IPS-11a (cell line): ENCODE data around the gene HOXD9.

ENCODE experiments used
- H3K4me3 ChIP-seq: one replicate; pipeline ENCODE4 v1.5.1; 2013; ENCODE audit warnings: low read depth, low read length, control low read depth

The HOXD9 gene

DNA sequence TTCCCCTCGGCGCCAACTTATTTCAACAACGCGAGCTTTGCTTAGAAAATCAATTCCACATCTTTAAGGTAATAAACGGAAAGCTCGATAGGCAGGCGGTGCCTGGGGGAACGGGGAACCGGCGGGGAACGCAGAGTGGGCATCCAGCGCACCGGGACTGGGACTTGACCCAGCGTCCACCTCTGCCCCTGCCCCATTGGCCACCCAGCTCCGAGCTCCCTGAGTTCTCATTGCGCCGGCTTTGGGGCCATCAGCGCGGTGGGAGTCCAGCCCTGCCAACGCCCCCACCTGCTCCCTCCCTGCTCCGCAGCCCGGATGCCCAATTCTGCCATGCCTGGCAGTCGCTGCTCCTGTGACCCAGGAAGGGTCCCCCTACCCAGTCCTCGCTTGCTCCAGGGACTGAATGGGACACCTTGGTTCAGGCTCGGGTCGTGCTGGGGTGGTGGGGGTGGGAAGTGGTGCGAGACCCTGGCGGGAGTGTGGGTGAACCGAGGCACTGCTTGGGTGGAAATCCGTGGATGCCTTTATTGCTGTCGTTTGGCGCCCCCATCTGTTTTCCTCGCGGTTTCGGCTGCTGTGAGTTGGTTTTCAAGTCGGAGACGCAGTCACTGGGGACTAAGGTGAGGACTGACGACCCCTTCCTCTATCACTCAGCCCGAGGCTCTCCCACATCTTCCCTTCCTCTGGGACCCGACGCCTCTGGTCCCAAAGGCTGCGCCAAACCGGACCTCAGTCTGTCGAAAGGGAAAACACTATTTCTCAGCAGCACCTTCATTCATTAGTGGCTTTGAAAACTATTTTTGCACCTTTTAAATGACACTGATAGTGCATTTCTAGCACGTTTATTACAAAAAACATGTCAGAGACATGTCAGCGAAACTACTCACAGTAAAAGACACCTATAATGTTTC is 36.4 kb upstream of the HOXD9 start:
- no peak overlapping the region for H3K4me3 ChIP-seq

DNA sequence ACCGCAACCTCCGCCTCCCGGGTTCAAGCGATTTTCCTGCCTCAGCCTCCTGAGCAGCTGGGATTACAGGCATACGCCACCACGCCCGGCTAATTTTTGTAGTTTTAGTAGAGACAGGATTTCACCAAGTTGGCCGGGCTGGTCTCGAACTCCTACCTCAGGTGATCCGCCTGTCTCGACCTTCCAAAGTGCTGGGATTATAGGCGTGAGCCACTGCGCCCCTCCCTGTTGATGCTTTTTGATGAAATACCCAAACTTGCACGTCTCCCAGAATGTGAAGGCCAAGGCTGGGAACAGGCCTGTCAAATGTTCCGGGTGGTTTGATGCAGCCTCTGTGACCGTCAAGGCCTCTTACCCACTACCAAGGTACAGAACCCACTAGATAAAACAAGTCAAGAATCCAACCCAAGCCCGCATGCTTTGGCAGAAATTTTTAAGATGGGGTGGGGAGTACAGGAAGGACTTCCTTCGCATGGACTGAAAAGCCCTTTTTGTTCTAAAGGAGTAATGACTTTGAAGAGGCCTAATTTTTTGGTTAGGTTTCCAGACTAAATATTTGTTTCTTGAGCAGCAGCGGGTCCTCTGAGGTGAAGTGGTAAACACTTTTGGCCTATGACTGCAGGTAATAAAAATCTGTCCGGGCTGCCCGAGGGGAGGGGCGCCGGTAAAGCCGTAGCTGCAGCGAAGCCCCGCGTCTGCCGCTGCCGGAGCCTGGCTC is 35.0 kb upstream of the HOXD9 start:
- no peak overlapping the region for H3K4me3 ChIP-seq

DNA sequence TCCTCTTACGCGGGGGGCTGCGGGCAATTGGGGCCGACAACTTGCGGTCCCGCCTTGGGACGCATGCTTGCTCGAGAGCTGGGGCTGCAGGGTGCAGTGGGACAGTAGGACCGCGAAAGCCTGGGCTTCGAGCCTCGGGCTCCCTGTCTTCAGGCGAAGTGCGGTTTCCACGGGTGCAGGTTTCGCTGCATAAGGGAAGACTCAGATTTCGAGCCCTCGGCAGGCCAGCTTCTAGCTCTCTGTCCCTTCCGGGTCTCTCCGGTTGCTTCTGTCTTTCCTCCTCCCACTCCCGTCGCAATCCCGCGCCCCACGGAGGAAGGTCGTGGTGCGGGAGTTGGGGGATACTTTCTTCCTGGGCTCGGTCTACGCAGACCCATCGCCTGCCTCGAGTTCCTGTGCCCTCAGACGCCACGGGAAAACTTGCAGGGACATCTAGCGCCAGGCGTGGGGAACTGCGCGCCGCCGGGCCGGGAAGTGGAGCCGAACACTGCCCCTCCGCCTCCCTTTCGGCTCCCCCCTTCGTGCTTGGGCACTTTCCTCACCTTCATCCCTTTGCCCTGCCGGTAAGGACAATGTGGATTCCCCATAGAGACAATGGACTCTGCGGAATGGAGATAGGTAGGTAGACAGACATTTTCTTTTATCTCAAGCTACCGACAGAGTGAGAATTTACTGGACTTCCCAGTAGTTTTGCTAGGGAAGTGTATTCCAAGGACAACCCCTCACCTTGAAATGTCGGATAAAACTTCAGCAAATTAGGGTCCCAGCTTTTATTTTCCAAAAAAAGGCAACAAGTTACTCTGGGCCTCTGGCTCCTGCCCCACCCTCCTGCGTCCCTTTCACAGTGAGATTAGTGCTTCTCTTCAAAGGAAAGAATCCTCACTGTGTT is 34.2 kb upstream of the HOXD9 start:
- peak overlapping the region; percentile 14 for H3K4me3 ChIP-seq

DNA sequence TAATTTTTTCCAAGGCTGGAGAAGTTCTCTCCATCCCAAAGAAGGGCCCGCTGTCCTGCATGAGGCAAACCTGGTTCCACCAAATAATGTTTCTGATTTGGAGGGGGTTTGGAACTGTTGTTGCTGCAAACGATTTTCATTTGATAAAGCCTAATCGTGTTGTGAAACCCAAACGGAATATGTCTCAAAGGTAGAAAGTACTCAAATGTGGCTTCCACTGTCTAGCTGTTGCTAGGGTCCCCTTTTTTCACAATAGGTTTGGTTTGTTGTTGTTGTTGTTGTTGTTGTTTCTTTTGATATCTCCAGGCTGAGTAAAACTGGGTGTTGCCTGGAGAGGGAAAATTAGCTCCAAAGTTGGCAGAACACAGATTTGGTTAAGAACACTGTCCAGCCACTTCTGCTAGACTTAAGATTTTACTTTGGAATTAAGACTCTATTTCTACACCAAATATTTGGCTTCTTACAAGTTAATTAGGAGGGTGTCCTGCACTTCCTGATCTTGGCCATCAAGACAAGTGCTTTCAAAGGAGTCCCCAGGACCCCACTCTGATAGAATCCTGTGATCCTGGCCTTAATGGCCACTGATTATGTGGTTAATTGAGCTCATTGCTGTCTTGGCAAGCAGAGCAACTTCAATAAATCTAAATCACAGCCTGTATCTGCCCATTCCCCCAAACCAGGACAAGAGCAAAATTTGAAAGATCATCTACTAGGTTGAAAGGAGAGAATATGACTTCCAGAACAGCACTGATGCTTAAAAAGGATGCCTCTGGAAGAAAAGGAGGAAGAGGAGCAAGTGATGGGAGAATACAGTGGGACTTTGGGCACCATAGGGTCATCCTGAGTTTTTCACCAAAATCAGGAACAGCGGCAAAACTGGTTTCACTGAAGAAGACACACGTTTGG is 33.3 kb upstream of the HOXD9 start:
- no peak overlapping the region for H3K4me3 ChIP-seq

DNA sequence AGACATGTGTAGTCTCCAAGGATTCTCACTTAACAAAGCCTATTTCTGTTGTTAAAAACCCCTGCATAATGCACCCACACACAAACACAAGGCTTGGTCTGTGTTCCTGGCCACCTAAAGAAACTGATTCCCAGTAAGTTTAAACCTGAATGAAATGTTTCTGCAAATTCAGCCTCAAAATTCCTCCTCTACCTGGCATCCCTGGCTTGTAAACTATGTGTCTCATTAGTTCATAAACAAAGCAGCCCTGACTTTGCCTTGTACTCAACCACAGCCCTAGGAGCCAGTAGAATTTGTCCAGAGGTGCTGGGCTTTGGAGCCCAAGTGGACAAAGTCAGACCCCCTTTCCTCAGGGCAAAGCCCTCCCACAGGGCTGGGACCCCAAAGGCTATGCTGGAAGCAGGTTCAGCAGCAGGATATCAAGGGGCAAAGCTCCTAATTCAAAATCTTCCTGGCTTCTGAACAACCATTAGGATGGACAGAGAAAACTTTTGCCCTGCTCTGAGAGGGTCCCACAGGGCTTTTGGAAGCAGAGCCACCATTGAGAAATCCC is 32.6 kb upstream of the HOXD9 start:
- H3K4me3 ChIP-seq, result no peak overlapping the region

DNA sequence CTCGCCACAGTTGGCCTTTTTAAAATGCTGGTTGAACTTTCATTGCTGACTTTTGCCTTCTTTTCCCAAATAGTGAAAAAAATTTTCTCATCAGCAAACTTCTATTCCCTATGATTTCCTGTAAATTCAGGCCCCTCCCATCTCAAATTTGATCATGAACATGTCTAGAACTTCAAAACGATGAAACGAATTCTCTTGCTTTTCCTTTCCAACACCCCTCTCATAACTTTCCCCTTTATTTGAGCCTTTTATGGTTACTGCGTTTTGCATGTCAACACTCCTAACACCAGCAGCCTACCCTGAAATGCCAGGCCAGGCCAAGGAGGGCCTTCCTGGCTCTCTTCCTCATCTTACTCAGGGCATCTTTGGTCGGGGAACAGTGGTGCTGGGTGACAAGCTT is 31.7 kb upstream of the HOXD9 start:
- no peak overlapping the region for H3K4me3 ChIP-seq

DNA sequence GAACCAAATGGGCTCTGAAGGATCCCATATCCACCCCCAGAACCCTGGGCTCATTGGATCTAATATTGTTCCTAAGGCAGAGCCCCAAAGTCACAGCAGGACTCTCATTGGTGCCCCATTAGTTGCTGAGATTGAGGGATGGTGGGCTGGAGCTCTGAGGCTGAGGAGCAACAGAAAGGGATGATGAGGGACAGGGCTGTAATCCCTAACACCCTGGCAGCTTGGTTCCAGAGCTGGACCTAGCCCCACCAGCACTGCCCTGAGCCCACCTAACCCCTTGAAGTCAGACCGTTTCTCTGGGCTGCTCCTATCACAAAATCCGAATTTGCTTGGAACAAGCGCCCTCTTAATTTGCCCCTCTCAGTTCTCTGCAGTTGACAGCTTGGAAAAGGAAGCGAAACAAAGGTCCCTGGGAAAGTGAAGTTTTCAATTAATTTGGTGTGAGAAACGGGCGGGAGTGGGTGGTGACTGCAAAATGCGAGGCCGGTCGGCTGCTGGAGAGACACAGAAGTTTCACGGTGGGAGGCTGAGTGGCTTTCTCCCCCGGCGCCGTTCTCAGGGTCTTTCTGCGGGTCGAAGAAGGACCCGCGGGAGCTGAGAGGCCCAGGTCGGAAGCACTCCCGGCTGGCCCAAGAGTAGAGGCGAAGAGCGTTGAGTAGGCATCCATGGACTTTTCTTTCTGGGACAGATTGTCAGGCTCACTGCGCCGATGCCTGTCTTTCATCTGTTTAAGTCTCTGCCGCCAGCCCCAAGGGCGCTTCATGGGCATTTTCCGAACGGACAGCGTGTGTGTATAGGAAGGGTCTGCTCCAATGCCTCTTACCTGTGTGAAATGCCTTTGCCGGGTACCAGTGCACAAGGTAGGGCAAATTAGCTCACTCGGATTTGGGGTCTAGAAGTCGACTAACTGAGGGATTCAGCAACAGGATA is 30.9 kb upstream of the HOXD9 start:
- no peak overlapping the region for H3K4me3 ChIP-seq

DNA sequence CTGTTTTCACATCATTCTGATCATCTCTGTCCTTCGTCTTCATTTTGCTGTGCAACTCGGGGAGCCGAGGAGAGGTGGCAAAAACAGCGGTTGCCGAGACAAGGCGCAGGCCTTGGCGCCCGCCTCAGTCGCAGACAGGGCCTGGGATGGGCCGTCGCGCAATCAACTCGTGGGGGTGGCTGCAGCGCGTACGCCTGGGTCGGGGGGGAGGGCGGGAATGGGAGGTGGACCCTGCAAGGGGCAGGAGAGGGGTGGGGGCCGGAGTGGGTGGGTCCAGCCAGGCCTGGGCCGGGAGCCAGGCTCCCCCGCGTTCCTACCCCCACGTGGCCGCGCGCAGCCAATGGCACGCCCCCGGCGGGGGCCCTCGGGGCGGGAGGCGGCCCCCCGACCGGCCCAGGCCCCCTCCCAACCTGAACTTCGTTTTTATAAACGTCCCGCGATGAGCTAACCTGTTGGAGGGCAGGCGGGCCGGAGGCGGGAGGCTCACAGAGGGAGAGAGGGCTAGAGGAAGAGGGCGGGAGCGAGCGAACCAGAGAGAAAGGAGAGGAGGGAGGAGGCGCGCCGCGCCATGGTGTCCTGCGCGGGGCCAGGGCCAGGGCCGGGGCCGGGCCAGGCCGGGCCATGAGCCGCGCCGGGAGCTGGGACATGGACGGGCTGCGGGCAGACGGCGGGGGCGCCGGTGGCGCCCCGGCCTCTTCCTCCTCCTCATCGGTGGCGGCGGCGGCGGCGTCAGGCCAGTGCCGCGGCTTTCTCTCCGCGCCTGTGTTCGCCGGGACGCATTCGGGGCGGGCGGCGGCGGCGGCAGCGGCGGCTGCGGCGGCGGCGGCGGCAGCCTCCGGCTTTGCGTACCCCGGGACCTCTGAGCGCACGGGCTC is 30.0 kb upstream of the HOXD9 start, which contains the start of gene HOXD13:
HOXD13 (plus strand) TSS at position 452 of the 875 bp plus-strand sequence; CDS start at position 622, 170 bp downstream.
- peak within 1 kb of the TSS; percentile 8 for H3K4me3 ChIP-seq

DNA sequence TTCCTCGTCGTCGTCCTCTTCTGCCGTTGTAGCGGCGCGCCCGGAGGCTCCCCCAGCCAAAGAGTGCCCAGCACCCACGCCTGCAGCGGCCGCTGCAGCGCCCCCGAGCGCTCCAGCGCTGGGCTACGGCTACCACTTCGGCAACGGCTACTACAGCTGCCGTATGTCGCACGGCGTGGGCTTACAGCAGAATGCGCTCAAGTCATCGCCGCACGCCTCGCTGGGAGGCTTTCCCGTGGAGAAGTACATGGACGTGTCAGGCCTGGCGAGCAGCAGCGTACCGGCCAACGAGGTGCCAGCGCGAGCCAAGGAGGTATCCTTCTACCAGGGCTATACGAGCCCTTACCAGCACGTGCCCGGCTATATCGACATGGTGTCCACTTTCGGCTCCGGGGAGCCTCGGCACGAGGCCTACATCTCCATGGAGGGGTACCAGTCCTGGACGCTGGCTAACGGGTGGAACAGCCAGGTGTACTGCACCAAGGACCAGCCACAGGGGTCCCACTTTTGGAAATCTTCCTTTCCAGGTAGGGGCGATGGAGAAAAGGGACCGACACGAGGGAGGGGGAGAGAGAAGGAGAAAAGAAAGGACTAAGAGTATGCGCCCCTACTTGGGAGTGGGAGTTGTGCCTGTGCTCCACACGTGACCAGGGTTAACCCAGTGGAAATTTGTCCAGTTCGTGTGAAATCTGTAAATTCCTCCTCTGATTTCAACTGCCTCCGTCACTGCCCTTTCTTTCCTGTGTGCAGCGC is 29.2 kb upstream of the HOXD9 start:
- H3K4me3 ChIP-seq, result no peak overlapping the region

DNA sequence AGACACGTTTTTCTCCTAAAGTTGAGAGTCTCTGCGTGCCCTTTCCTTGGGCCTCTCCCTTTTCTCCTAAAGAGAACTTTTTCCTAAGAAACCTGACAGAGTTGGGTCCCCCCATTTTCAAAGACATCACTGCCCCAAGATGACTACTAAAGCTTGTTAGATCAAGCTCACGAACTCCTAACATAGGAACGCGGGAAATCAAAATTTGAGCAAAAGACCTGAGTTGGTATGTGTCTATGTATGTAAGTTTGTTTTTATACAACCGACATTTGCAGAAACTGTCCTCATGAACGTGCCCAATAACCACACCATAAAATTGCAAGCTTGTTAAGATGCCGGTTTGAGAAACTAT is 28.6 kb upstream of the HOXD9 start:
- H3K4me3 ChIP-seq, result no peak overlapping the region

DNA sequence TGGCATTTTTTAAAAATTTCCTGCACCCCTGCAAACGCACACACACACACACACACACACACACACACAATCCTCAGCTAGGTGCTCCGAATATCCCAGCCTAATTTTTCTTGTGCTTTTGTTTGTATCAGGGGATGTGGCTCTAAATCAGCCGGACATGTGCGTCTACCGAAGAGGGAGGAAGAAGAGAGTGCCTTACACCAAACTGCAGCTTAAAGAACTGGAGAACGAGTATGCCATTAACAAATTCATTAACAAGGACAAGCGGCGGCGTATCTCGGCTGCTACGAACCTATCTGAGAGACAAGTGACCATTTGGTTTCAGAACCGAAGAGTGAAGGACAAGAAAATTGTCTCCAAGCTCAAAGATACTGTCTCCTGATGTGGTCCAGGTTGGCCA is 28.2 kb upstream of the HOXD9 start:
- no peak overlapping the region for H3K4me3 ChIP-seq

DNA sequence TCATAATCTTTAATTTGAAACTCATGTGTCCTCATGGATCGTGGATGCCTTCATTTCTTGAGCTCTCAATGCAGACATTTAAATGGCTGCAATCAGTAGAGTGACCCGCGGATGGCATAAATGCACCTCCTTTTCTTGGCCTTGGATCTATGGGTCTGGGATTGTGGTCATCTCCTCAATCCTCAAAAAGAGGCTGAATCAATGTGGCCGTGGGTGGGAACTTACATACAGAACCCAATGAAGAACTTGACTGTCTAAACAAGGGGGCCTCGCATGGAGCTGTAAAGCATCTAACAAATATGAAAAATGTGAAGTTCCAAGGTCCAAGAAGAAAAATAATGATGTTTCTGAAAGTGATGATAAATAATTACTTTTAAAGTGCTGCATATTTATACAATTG is 27.1 kb upstream of the HOXD9 start:
- H3K4me3 ChIP-seq, result no peak overlapping the region

DNA sequence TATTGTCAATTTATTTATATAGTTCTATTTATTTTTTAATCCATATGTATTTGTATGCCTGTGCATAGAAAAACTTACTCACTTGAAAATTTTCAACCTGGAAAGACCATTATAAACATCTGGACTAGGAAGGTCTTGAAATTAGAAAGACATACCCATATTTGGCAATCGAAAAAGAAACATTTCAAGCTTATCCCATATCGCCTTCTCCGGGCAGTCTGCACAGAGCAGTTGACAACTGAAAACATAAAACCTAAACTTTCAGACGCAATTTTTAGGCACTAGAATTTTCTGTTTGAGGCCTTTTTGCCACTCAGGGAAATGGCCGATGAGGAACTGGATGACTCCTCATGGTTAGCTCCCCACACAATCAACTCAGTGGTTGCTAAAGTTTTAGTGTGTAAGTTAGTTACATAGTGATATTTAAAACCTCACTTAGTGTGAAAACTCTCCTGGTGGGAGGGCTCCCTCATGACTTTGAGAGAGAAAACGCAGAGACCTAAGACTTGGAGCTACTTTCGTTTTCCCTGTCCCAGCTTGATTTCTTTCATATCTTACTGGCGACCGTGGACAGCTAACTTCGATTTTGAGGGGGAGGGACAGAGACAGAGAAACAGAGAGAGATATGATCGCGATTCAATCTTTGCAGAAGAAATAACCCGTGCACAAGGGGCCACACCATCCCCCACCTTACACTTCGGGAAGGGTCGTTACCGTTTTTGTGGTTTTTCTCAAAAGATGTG is 26.1 kb upstream of the HOXD9 start:
- H3K4me3 ChIP-seq, result peak overlapping the region; percentile 18

DNA sequence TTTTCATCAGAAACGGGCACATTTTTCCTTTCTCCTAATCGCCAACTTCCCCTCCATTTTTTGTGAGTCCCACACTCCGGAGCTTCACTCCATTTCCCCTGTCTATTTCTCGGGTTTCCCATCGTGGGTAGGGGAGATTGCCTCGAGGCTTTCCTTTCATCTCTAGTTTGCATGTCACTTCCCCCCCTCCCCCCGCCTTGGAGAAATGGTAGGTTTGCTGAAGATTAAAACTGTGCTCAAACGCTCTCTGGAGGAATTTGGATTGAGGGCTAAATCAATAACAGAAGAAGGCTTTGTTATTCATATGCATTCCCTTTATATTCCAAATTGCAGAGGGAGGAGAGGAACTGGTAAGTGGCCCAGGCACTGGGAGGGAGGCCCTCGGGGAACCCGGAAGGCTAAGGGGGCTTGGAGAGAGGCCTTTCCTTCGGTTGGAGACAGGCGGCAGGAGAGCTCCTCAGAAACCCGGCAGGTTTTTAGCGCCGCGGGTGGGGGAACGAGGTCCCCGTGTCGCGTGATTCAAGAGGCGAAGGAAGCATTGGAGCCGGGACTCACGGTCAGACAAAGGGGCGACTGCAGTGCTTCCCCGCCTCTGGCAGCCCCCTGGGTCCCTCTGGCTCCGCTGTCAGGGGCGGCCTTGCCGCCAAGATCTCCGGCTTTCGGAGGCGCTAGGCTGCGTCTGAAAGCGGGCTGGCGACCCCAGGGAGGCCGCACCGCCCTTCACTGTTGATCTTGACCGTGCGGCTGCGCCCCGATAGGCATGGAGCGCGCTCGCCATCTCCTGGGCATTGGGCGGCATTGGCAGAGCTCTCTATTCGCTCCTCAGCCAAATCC is 25.3 kb upstream of the HOXD9 start:
- peak overlapping the region; percentile 18 for H3K4me3 ChIP-seq

DNA sequence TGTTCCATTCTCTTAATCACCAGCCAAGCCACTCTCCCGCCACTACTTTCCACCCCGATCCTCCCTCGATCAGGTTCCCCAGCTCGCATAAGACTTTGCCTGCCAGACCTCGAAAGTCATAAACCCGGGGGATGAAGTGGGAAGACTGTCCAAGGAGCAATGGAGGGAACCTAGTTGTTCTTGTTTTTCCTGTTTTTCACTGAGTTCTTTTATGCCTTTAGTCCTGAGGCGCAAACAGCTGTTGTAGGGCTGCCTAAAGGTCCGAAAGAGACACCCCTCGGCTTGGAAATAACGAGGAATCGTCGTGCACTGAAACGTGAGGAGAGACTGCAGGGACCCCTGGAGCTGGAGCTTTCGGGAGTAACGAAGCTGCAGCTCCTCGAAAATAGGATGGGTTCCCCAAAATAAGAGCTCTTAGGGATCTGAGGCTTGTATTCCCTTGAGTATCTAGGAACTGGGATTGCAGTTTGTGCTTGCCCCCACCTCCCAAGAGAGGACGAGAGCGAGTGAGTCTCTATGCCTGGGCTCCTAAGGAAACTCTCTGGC is 24.6 kb upstream of the HOXD9 start:
- H3K4me3 ChIP-seq, result peak overlapping the region; percentile 20
